ENCODE measurements around the gene CLIC3.
A peak's percentile ranks its signal among the peaks of the same experiment; 100 is the strongest.

Gene CLIC3

DNA sequence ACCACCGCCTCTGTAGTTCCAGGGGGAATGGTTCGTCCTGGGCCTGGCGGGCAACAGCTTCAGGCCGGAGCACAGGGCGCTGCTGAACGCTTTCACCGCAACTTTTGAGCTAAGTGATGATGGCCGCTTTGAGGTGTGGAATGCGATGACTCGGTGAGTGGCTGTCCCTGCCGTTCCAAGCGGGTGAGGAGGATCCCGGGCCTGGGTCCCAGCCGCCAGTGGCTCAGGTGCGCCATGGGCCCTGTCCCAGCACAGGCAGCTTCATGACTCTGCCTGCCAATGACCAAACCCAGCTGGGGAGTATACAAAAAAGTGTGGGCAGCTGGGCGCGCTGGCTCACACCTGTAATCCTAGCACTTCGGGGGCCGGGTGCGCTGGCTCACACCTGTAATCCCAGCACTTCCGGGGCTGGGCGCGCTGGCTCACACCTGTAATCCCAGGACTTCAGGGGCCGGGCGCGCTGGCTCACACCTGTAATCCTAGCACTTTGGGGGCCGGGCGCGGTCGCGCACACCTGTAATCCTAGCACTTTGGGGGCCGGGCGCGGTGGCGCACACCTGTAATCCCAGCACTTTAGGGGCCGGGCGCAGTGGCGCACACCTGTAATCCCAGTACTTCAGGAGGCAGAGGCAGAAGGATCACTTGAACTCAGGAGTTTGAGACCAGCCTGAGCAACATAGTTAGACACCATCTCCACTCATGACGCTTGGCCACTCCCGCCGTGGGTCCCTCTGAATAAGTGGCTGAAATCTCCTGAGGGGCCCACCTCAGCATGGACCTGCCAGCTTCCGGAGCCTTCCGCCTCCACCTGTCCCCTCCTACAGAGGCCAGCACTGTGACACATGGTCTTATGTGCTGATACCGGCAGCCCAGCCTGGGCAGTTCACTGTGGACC is 43.2 kb downstream of the CLIC3 start:
- Mint-ChIP-seq H3K27ac (no peak overlapping the region), H3K4me1 (peaks cover 14% of the 10 kb centered on the region), H3K27me3 (peaks cover 10% of the 10 kb centered on the region), H3K4me3 (no peak overlapping the region), H3K36me3 (no peaks in the 10 kb centered on the region), H3K9me3 (peaks cover 7% of the 10 kb centered on the region)
- DNase-seq, result no peak
- CTCF ChIA-PET, result no interaction called here

DNA sequence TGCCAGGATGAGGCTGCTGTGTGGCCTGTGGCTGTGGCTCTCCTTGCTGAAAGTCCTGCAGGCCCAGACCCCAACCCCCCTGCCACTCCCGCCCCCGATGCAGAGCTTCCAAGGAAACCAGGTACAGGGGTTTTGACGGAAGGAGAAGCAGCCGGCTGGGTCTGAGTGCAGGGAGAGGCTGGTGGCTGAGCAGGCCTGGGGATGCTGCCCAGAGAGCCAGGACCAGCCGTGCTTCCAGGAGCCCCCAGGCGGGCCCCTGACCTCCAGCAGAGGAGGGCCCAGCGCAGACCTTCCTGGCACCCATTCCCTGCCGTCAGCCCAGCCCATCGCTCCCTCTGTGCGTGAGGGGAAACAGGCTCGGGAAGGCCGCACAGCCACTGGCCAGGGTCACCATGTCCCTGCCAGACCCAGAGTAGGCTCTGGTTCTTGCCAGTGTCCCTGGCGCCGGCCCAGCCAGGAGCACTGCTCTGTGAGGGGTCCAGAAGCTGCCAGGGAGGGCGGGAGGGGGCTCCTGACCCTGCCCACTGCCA is 44.0 kb downstream of the CLIC3 start:
- peaks cover 10% of the 10 kb centered on the region for H3K27me3 Mint-ChIP-seq
- no peak for DNase-seq
- H3K27ac Mint-ChIP-seq, result no peak overlapping the region
- peaks cover 16% of the 10 kb centered on the region for H3K4me1 Mint-ChIP-seq
- CTCF ChIA-PET, result no interaction called here
- no peaks in the 10 kb centered on the region for H3K36me3 Mint-ChIP-seq
- H3K9me3 Mint-ChIP-seq, result peaks cover 7% of the 10 kb centered on the region
- H3K4me3 Mint-ChIP-seq, result no peak overlapping the region

DNA sequence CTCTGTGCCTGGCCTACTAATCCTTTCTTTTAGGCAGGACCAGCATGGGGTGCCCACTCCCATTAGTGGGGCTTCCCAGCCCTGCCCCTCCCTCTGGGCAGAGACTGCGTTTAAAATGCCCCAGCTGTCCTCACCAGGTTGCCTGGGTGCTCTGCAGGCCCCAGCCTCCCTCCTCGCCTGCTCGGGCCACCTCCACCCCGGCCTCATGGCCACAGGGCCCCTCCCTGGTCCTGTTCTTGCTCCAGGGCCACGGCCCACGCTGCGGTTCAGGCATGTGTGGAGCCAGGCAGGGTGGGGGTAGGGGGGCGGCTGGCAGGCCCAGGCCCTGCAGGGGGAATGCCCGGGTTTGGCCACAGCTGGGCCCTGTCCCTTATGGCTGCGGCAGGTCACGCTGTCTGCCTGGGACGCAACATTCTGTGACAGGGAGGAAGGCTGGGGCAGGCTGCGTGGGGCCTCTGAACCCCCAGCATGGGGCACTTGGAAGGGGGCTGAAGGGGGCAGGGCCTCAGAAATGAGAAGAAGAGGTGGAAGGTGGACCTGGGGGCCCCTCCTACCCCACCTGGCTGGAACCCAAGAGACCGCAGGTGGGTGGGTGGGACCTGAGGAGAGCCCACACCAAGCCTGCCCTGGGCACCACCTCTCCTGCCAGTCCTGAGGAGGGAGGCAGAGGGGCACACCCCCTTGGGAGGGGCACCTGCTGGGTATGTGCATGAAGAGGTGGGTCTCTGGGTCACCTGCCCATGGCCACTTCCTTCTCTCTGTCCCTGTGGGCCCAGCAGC is 44.6 kb downstream of the CLIC3 start, which contains the start of gene LCN12:
TSS of gene LCN12 (plus strand) at position 733 of the 780 bp plus-strand sequence. CDS start 55 bp downstream, outside the sequence.
- Mint-ChIP-seq H3K9me3 (peaks cover 6% of the 10 kb centered on the region), H3K27me3 (peaks cover 10% of the 10 kb centered on the region), H3K27ac (no peak within 1 kb of the TSS), H3K4me1 (peaks cover 16% of the 10 kb centered on the region), H3K36me3 (no peaks in the 10 kb centered on the region), H3K4me3 (no peak within 1 kb of the TSS)
- CTCF ChIA-PET, result interaction anchor here (0.8 to 1.4 kb wide), 3 partner anchors 17 to 83 kb away, joined by 3 to 5 read pairs (median 3); no protein-coding TSS in a partner anchor
- no peak for DNase-seq

DNA sequence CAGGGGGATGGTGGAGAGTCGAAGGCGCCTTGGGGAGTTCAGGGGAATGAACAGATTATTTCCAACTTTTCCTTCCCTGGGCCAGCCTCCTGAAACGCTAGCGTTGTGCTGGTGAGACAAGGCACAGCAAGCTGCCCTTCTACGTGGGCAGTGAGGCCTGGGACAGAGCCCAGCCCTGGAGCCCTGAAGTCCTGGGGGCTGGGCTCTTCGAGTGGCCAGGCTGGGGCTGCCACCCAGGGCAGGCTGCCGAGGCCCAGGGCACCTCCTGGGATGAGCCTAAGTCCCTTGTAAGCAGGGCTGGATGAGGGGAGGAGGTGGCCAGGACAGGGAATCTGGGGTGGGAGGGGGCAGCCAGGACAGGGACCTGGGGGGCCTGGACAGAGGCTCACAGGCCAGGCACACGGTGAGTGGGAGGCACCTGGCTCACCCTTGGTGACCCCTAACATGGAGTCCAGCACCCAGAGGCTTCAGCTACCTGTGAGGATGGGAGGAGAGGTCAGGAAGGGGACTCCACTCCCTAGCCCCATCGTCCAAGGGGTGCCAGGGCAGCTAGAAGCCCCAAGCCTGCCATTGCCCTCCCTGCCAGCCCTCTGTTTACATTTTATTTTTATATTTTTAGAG is 45.6 kb downstream of the CLIC3 start:
- DNase-seq, result no peak
- H3K27ac Mint-ChIP-seq, result peak overlapping the region; percentile 85
- no peaks in the 10 kb centered on the region for H3K36me3 Mint-ChIP-seq
- H3K9me3 Mint-ChIP-seq, result no peaks in the 10 kb centered on the region
- CTCF ChIA-PET, result interaction anchor here (0.8 to 1.4 kb wide), 3 partner anchors 18 to 84 kb away, joined by 3 to 5 read pairs (median 3); no protein-coding TSS in a partner anchor
- peaks cover 10% of the 10 kb centered on the region for H3K27me3 Mint-ChIP-seq
- H3K4me1 Mint-ChIP-seq, result peaks cover 16% of the 10 kb centered on the region
- peak overlapping the region; percentile 82 for H3K4me3 Mint-ChIP-seq

DNA sequence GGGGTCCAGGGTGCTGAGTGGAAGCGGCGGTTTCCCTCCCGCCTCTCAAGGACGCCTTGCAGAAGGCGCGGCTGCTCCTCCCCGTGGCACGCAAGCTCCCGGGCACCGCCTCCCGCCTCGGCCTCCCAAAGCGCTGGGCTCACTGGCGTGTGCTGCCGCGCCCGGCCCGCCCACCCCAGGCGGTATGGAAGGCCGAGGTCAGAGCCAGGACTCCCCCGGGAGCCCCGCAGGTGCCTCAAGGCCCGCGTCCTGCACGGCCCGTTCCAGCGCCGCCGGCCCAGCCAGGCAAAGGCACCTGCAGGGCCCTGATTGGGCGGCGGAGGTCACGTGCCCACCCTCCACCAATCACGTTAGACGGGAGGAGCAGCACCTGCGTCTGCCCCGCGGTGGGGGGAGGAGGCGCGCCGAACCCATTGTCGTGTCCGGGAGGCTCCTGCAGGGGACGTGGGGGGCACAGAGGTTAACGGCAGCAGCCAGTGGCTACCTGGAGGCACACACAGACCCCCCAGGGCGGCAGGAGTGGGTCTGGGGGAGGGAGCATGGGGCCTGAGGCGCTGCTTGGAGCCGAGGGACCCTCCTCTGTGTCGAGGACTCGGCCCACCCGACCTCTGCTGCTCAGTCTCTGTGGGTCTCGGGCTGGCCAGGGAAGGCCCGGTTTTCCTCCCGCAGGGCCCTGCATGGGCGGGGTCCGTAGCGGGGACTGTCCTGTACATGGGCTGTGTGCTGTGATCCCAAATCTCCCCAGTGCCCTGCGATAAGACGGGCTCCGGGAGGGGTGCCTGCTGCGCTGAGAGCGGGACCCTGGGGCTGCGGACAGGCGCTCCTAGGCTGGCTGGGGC is 46.3 kb downstream of the CLIC3 start:
- peak overlapping the region; percentile 85 for H3K27ac Mint-ChIP-seq
- peaks cover 18% of the 10 kb centered on the region for H3K4me1 Mint-ChIP-seq
- peaks cover 5% of the 10 kb centered on the region for H3K27me3 Mint-ChIP-seq
- H3K36me3 Mint-ChIP-seq, result no peaks in the 10 kb centered on the region
- peak; percentile 99 for DNase-seq
- CTCF ChIA-PET, result interaction anchor here (1.1 kb wide), 1 partner anchor 19 kb away, joined by 3 read pairs; no protein-coding TSS in a partner anchor
- no peaks in the 10 kb centered on the region for H3K9me3 Mint-ChIP-seq
- peak overlapping the region; percentile 84 for H3K4me3 Mint-ChIP-seq

DNA sequence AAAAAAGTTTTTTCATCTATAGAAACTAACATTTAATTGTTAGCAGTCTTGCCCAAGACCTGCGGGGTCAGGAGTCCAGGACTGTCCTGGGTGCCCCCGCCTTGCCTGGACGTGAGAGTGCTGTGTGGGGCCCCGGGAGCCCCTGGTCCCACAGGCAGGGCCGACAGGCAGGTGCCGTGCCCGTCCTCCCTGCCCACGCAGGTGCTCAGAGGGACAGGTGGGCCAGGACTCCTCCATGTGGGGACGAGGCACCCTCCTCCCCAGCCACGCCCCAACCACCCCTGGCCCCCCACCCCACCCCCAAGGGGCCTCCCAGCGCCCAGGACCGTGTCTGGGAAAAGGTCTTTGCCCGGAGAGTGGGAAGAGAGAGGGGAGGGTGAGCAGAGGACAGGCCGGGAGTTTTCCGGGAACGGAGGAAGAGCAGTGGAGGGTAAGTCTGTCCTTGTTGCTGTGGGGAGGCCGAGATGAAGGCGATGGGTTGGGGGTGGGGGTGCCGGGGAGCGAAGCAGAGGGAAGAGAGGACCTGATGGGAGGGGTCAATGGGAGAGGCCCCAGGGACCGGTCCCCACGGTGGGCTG is 47.0 kb downstream of the CLIC3 start:
- Mint-ChIP-seq H3K27ac (peak overlapping the region; percentile 75), H3K27me3 (no peaks in the 10 kb centered on the region), H3K4me1 (peaks cover 22% of the 10 kb centered on the region), H3K9me3 (no peaks in the 10 kb centered on the region), H3K36me3 (no peaks in the 10 kb centered on the region), H3K4me3 (peak overlapping the region; percentile 84)
- CTCF ChIA-PET, result interaction anchor here (2.5 kb wide), 1 partner anchor 85 kb away, joined by 39 read pairs; no protein-coding TSS in a partner anchor
- DNase-seq, result no peak

DNA sequence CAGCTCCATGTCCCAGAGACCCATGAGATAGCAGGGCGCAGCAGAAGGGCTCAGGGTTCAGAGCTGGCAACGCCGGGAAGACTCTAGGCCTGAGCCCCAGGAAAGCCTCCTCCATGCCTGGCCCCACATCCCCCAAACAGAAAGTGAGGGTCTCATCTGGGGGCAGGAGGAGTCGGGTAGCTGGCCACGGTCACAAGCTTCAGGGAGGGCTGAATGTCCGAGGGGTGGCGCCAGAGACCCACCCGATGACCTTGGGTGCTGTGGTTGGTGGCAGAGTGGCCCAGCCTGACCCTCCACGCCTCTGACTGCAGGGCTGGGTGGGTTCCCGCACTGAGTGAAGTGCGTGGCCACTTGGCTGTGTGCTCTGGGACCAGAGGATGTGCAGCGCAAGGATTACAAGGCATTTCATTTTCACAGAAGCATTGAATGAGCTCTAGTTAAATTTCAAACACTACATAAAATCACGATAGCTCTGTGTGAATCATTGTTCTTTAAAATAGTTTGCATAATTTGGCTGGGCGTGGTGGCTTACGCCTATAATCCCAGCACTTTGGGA is 48.3 kb downstream of the CLIC3 start:
- Mint-ChIP-seq H3K9me3 (no peaks in the 10 kb centered on the region), H3K4me1 (peaks cover 25% of the 10 kb centered on the region), H3K4me3 (peak overlapping the region; percentile 84), H3K36me3 (no peaks in the 10 kb centered on the region), H3K27ac (peak overlapping the region; percentile 45), H3K27me3 (no peaks in the 10 kb centered on the region)
- CTCF ChIA-PET, result interaction anchor here (0.7 to 2.5 kb wide), 13 partner anchors 27 to 162 kb away, joined by 3 to 39 read pairs (median 4); partner anchors contain the start of genes AJM1 and FUT7
- DNase-seq, result no peak

DNA sequence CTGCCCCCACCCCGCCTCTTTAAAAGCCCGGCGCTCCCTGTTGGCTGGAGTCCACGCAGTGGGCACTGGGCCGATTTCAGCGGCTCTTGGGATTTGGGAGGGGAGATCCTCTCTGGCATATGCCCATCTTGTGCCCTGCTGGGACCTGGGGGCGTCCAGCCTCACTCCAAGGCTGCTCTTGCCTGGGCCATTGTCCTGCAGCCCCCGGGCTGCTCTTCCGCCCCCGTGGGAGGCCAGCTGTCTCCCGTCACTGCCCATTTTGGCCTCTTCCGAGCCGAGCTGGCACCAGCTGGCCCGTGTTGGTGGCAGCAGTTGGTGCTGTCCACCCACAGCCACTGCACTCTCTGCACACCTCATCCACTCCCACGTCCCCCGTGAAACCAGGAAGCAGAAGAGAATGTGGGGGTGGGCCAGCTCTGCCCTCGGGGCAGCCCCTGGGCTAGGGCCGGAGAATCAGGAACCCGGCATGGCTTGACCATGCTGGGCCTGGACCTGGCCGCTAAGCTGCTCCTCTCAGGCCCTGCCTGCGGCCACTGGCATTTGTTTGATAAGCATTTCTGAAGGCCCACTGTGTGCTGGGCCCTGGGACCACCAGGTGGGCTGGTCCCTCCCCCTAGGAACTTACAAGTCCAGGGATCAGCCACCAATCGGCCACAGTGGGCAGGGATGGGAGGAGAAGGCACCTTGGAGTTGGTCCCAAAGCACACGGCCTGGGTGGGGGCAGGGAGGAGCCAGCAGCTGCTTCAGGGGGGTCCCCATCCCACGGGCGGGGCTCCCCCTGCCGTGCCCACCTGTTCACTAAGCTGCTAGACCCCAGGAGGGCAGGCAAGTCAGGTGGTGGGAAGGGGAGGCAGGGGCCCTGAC is 49.1 kb downstream of the CLIC3 start:
- Mint-ChIP-seq H3K27me3 (no peaks in the 10 kb centered on the region), H3K36me3 (no peaks in the 10 kb centered on the region), H3K9me3 (no peaks in the 10 kb centered on the region), H3K4me1 (peaks cover 30% of the 10 kb centered on the region), H3K4me3 (no peak overlapping the region), H3K27ac (no peak overlapping the region)
- CTCF ChIA-PET, result interaction anchor here (1.1 to 2.5 kb wide), 12 partner anchors 28 to 161 kb away, joined by 3 to 39 read pairs (median 4); partner anchors contain the start of gene AJM1
- DNase-seq, result no peak

DNA sequence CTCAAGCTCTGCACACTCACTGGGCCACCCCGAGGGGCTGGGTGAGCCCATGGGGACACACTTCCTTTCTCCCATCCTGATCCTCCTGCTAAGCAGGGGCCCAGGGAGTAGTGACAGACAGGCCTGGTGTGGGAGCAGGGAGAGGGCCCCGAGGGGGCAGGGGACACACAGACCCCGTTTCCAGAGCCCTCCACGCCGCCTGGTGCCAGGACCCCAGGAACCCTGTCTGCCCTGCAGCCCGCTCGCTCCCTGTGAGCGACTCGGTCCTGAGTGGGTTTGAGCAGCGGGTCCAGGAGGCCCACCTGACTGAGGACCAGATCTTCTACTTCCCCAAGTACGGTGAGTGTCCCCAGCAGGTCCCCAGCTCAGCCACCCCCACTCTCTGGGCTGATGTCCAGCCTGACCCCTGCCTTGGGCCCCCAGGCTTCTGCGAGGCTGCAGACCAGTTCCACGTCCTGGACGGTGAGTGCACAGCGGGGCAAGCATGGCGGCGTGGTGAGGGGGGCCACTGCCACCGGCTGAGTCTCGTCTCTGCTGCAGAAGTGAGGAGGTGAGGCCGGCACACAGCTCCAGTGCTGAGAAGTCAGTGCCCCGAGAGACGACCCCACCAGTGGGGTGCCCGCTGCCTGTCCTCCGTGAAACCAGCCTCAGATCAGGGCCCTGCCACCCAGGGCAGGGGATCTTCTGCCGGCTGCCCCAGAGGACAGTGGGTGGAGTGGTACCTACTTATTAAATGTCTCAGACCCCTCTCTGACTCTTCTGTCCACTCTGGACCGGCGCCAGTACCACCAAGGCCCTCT is 49.9 kb downstream of the CLIC3 start:
- CTCF ChIA-PET, result interaction anchor here (1.6 to 2.5 kb wide), 3 partner anchors 88 to 154 kb away, joined by 4 to 39 read pairs (median 6); partner anchors contain the start of gene AJM1
- Mint-ChIP-seq H3K36me3 (peaks cover 5% of the 10 kb centered on the region), H3K27ac (no peak overlapping the region), H3K4me1 (peaks cover 32% of the 10 kb centered on the region), H3K9me3 (no peaks in the 10 kb centered on the region), H3K27me3 (no peaks in the 10 kb centered on the region), H3K4me3 (no peak overlapping the region)
- no peak for DNase-seq

DNA sequence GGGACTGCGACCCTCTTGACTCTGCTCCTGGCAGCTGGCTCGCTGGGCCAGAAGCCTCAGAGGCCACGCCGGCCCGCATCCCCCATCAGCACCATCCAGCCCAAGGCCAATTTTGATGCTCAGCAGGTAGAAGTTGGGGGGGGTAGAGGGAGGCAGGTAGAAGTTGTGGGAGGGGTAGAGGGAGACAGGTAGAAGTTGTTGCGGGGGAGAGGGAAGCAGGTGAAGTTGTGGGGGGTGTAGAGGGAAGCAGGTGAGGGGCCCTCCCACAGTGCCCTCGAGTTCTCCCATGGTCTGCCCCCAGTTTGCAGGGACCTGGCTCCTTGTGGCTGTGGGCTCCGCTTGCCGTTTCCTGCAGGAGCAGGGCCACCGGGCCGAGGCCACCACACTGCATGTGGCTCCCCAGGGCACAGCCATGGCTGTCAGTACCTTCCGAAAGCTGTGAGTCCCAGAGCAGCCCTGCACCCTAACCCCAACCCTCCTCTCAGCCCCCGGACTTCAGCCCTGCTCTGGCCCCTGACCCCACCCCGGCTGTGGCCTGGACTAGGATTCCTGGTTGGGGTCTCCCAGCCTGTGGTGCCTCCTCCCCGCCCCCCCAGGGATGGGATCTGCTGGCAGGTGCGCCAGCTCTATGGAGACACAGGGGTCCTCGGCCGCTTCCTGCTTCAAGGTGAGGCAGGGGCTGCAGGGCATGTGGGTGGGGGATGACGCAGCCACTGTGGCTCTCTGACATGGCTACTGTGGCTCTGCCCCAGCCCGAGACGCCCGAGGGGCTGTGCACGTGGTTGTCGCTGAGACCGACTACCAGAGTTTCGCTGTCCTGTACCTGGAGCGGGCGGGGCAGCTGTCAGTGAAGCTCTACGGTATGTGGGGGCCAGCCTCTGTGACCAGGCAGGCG is 50.8 kb downstream of the CLIC3 start:
- no peaks in the 10 kb centered on the region for H3K9me3 Mint-ChIP-seq
- peak overlapping the region; percentile 90 for H3K27ac Mint-ChIP-seq
- H3K4me1 Mint-ChIP-seq, result peaks cover 31% of the 10 kb centered on the region
- no peak for DNase-seq
- peak overlapping the region; percentile 59 for H3K4me3 Mint-ChIP-seq
- peaks cover 10% of the 10 kb centered on the region for H3K36me3 Mint-ChIP-seq
- H3K27me3 Mint-ChIP-seq, result no peaks in the 10 kb centered on the region
- CTCF ChIA-PET, result interaction anchor here (1.2 to 1.6 kb wide), 2 partner anchors 89 to 153 kb away, joined by 4 to 5 read pairs; no protein-coding TSS in a partner anchor

All from activated naive CD4-positive, alpha-beta T cell treated with anti-CD3 and anti-CD28 coated beads, Interleukin-2, amount 10 ng/mL, durations not matched to agents 7 days and 5 days (primary cell).